WTC11 (cell line): ENCODE data around the gene NRBP1. TPM values are rescaled to one million over a fixed set of nuclear protein-coding genes. Genes with fewer than 3 reads are reported as not detected.
A peak's percentile ranks its signal among the peaks of the same experiment; 100 is the strongest.

ENCODE experiments used
- ARID4B ChIP-seq: sonication (generic); formaldehyde crosslinking; IDR thresholded peaks from 2 replicates; pipeline ENCODE4 v1.8.0; 2023; ENCODE audit warnings: missing genetic modification reagents, mild to moderate bottlenecking, borderline replicate concordance
- ATF3 ChIP-seq: sonication (generic); formaldehyde crosslinking; conservative IDR thresholded peaks from 2 replicates; pipeline ENCODE4 v1.8.1; 2022; ENCODE audit warnings: mild to moderate bottlenecking, missing genetic modification reagents
- CREB1 ChIP-seq: sonication (generic); formaldehyde crosslinking; IDR thresholded peaks from 2 replicates; pipeline ENCODE4 v1.8.0; 2023; ENCODE audit warnings: mild to moderate bottlenecking, missing genetic modification reagents
- EMX1 ChIP-seq: fragments of 250-450 bp; sonication (Bioruptor Pico); IDR thresholded peaks from 2 replicates; pipeline ENCODE4 v1.8.0; 2021; ENCODE audit warnings: mild to moderate bottlenecking
- FOXP4 ChIP-seq: sonication (generic); formaldehyde crosslinking; IDR thresholded peaks from 2 replicates; pipeline ENCODE4 v1.8.0; 2022; ENCODE audit warnings: mild to moderate bottlenecking, missing genetic modification reagents
- GRHL2 ChIP-seq: fragments of 250-450 bp; sonication (Bioruptor Pico); IDR thresholded peaks from 2 replicates; pipeline ENCODE4 v1.8.0; 2022; ENCODE audit warnings: mild to moderate bottlenecking, moderate library complexity; ENCODE audit not compliant: insufficient replicate concordance, severe bottlenecking
- JAZF1 ChIP-seq: fragments of 250-450 bp; sonication (Bioruptor Pico); IDR thresholded peaks from 2 replicates; pipeline ENCODE4 v1.9.0; 2021; ENCODE audit warnings: moderate library complexity, mild to moderate bottlenecking, inconsistent platforms
- OVOL2 ChIP-seq: fragments of 250-450 bp; sonication (Bioruptor Pico); IDR thresholded peaks from 2 replicates; pipeline ENCODE4 v1.9.0; 2021; ENCODE audit warnings: mild to moderate bottlenecking, borderline replicate concordance
- PREB ChIP-seq: sonication (generic); formaldehyde crosslinking; IDR thresholded peaks from 2 replicates; pipeline ENCODE4 v1.8.1; 2022; ENCODE audit warnings: mild to moderate bottlenecking, missing genetic modification reagents, moderate library complexity, borderline replicate concordance
- SP1 ChIP-seq: sonication (generic); formaldehyde crosslinking; conservative IDR thresholded peaks from 2 replicates; pipeline ENCODE4 v1.8.1; 2022; ENCODE audit warnings: missing genetic modification reagents
- ZBTB21 ChIP-seq: sonication (generic); formaldehyde crosslinking; IDR thresholded peaks from 2 replicates; pipeline ENCODE4 v1.8.1; 2023; ENCODE audit warnings: mild to moderate bottlenecking, missing genetic modification reagents, borderline replicate concordance
- ZBTB43 ChIP-seq: sonication (generic); formaldehyde crosslinking; IDR thresholded peaks from 2 replicates; pipeline ENCODE4 v1.8.1; 2023; ENCODE audit warnings: mild to moderate bottlenecking, missing genetic modification reagents
- ZNF219 ChIP-seq: sonication (generic); formaldehyde crosslinking; IDR thresholded peaks from 2 replicates; pipeline ENCODE4 v1.8.0; 2023; ENCODE audit warnings: missing genetic modification reagents, mild to moderate bottlenecking, borderline replicate concordance
- ZNF423 ChIP-seq: fragments of 250-450 bp; sonication (Bioruptor Pico); IDR thresholded peaks from 2 replicates; pipeline ENCODE4 v2.1.2; 2022; ENCODE audit warnings: mild to moderate bottlenecking, moderate library complexity
- ZNF671 ChIP-seq: fragments of 250-450 bp; sonication (Bioruptor Pico); IDR thresholded peaks from 2 replicates; pipeline ENCODE4 v1.8.0; 2021; ENCODE audit warnings: mild to moderate bottlenecking
- total RNA-seq: library from RNA; stranded (reverse); gene quantifications from 3 replicates; pipeline ENCODE4 v1.2.3, GENCODE V29; 2021
- TF ChIP-seq, protein P1 (sequence below): fragments of 250-450 bp; sonication (Bioruptor Pico); IDR thresholded peaks from 2 replicates; pipeline ENCODE4 v1.9.0; 2021; ENCODE audit warnings: moderate library complexity, mild to moderate bottlenecking, inconsistent platforms, borderline replicate concordance
- TF ChIP-seq, protein P2 (sequence below): sonication (generic); formaldehyde crosslinking; IDR thresholded peaks from 2 replicates; pipeline ENCODE4 v1.8.0; 2022; ENCODE audit warnings: mild to moderate bottlenecking, missing genetic modification reagents
- TF ChIP-seq, protein P3 (sequence below): fragments of 250-450 bp; sonication (Bioruptor Pico); IDR thresholded peaks from 2 replicates; pipeline ENCODE4 v1.9.0; 2021; ENCODE audit warnings: mild to moderate bottlenecking
- TF ChIP-seq, protein P4 (sequence below): sonication (generic); formaldehyde crosslinking; IDR thresholded peaks from 2 replicates; pipeline ENCODE4 v1.8.0; 2022; ENCODE audit warnings: mild to moderate bottlenecking, missing genetic modification reagents
- TF ChIP-seq, protein P5 (sequence below): sonication (generic); formaldehyde crosslinking; IDR thresholded peaks from 2 replicates; pipeline ENCODE4 v1.8.0; 2022; ENCODE audit warnings: mild to moderate bottlenecking, missing genetic modification reagents

NRBP1 gene
- total RNA-seq, 1 experiment from 2014 or later, result 110 TPM

- TF ChIP-seq ARID4B (CRISPR knock-in tag) (peak; percentile 58; the same call in 1 of the 2 replicates), ZNF671 (CRISPR knock-in tag) (no peak), JAZF1 (no peak), CREB1 (CRISPR knock-in tag) (no peak), OVOL2 (CRISPR knock-in tag) (no peak), ZBTB43 (CRISPR knock-in tag) (no peak; the same call in 1 of the 2 replicates), GRHL2 (CRISPR knock-in tag) (no peak), ZBTB21 (CRISPR knock-in tag) (0 out of 2 replicates have a peak, but pooled peaks have one; percentile 26), EMX1 (no peak), FOXP4 (peak; percentile 56), ZNF219 (CRISPR knock-in tag) (no peak), SP1 (peak; percentile 94), ZNF423 (CRISPR knock-in tag) (no peak), ATF3 (CRISPR knock-in tag) (no peak), PREB (CRISPR knock-in tag) (no peak)
- TF ChIP-seq, protein P1, sequence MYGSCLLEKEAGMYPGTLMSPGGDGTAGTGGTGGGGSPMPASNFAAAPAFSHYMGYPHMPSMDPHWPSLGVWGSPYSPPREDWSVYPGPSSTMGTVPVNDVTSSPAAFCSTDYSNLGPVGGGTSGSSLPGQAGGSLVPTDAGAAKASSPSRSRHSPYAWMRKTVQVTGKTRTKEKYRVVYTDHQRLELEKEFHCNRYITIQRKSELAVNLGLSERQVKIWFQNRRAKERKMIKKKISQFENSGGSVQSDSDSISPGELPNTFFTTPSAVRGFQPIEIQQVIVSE (CRISPR knock-in tag), result no peak
- TF ChIP-seq, protein P2, sequence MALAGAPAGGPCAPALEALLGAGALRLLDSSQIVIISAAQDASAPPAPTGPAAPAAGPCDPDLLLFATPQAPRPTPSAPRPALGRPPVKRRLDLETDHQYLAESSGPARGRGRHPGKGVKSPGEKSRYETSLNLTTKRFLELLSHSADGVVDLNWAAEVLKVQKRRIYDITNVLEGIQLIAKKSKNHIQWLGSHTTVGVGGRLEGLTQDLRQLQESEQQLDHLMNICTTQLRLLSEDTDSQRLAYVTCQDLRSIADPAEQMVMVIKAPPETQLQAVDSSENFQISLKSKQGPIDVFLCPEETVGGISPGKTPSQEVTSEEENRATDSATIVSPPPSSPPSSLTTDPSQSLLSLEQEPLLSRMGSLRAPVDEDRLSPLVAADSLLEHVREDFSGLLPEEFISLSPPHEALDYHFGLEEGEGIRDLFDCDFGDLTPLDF (CRISPR knock-in tag), result no peak
- TF ChIP-seq, protein P3, sequence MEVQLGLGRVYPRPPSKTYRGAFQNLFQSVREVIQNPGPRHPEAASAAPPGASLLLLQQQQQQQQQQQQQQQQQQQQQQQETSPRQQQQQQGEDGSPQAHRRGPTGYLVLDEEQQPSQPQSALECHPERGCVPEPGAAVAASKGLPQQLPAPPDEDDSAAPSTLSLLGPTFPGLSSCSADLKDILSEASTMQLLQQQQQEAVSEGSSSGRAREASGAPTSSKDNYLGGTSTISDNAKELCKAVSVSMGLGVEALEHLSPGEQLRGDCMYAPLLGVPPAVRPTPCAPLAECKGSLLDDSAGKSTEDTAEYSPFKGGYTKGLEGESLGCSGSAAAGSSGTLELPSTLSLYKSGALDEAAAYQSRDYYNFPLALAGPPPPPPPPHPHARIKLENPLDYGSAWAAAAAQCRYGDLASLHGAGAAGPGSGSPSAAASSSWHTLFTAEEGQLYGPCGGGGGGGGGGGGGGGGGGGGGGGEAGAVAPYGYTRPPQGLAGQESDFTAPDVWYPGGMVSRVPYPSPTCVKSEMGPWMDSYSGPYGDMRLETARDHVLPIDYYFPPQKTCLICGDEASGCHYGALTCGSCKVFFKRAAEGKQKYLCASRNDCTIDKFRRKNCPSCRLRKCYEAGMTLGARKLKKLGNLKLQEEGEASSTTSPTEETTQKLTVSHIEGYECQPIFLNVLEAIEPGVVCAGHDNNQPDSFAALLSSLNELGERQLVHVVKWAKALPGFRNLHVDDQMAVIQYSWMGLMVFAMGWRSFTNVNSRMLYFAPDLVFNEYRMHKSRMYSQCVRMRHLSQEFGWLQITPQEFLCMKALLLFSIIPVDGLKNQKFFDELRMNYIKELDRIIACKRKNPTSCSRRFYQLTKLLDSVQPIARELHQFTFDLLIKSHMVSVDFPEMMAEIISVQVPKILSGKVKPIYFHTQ (CRISPR knock-in tag), result no peak
- TF ChIP-seq, protein P4, sequence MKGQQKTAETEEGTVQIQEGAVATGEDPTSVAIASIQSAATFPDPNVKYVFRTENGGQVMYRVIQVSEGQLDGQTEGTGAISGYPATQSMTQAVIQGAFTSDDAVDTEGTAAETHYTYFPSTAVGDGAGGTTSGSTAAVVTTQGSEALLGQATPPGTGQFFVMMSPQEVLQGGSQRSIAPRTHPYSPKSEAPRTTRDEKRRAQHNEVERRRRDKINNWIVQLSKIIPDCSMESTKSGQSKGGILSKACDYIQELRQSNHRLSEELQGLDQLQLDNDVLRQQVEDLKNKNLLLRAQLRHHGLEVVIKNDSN (CRISPR knock-in tag), result peak; percentile 6; the same call in 1 of the 2 replicates
- TF ChIP-seq, protein P5, sequence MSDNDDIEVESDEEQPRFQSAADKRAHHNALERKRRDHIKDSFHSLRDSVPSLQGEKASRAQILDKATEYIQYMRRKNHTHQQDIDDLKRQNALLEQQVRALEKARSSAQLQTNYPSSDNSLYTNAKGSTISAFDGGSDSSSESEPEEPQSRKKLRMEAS (CRISPR knock-in tag), result 0 out of 2 replicates have a peak, but pooled peaks have one; percentile 31
These were observed at the start of gene NRBP1 (continued) for GRCh38 chr2:27428213-27428977.
